DND-41 (cell line): ENCODE data around the gene ARSG.

Source experiments
- ATAC-seq: fragments of 200-7000 bp; cut with Tn5 transposase; 3 replicates; pipeline ENCODE4 v1.9.1; 2021; ENCODE audit warnings: low read depth; ENCODE audit not compliant: insufficient read depth
- DNase-seq: peaks from one replicate; pipeline ENCODE4 v3.0.0-alpha.2; 2020
- H2AFZ ChIP-seq: 2 replicates; pipeline ENCODE4 v1.6.0; 2012; ENCODE audit warnings: low read depth, low read length
- H3K27ac ChIP-seq: 2 replicates; pipeline ENCODE4 v1.5.1; 2012; ENCODE audit warnings: low read length, inconsistent platforms
- H3K27me3 ChIP-seq: fragments of 200-600 bp; sonication (generic); 2 replicates; pipeline ENCODE4 v1.6.0; 2012; ENCODE audit warnings: low read length, mild to moderate bottlenecking, inconsistent platforms; ENCODE audit not compliant: insufficient read depth, poor library complexity
- H3K36me3 ChIP-seq: 2 replicates; pipeline ENCODE4 v1.5.1; 2012; ENCODE audit warnings: low read length, inconsistent platforms; ENCODE audit not compliant: insufficient read depth
- H3K4me1 ChIP-seq: 2 replicates; pipeline ENCODE4 v1.5.1; 2012; ENCODE audit warnings: mild to moderate bottlenecking, low read length; ENCODE audit not compliant: insufficient read depth
- H3K4me2 ChIP-seq: 2 replicates; pipeline ENCODE4 v1.6.0; 2012; ENCODE audit warnings: mild to moderate bottlenecking, moderate library complexity, low read length, inconsistent platforms; ENCODE audit not compliant: insufficient read depth
- H3K4me3 ChIP-seq, 2 experiments: fragments of 200-600 bp in 1 of 2; shearing (Covaris generic) in 1 of 2; 2 replicates each; pipeline ENCODE4 v1.5.1; 2012 to 2016; ENCODE audit warnings: inconsistent platforms in 2 of 2, low read length in 2 of 2, mild to moderate bottlenecking in 2 of 2, low read depth in 1 of 2, moderate library complexity in 1 of 2
- H3K79me2 ChIP-seq: 2 replicates; pipeline ENCODE4 v1.6.0; 2012; ENCODE audit warnings: low read length, inconsistent platforms; ENCODE audit not compliant: insufficient read depth
- H3K9ac ChIP-seq: 2 replicates; pipeline ENCODE4 v1.6.0; 2012; ENCODE audit warnings: low read depth, mild to moderate bottlenecking, inconsistent platforms, low read length, moderate library complexity
- H3K9me3 ChIP-seq: 2 replicates; pipeline ENCODE4 v1.5.1; 2012; ENCODE audit warnings: low read length, moderate library complexity, mild to moderate bottlenecking, inconsistent platforms; ENCODE audit not compliant: insufficient read depth, severe bottlenecking
- H4K20me1 ChIP-seq: 2 replicates; pipeline ENCODE4 v1.6.0; 2012; ENCODE audit warnings: low read length; ENCODE audit not compliant: insufficient read depth
- CTCF ChIP-seq: IDR thresholded peaks from 2 replicates; pipeline ENCODE4 v1.5.1; 2012; ENCODE audit warnings: borderline replicate concordance, low read length, moderate library complexity, mild to moderate bottlenecking; ENCODE audit not compliant: poor library complexity, severe bottlenecking; ENCODE audit errors: extremely low read depth
- EZH2 ChIP-seq: IDR thresholded peaks from 3 replicates; pipeline ENCODE4 v1.6.1; 2012; ENCODE audit warnings: borderline replicate concordance, low read depth, mild to moderate bottlenecking, moderate library complexity, low read length, inconsistent platforms; ENCODE audit not compliant: severe bottlenecking

Gene ARSG

GRCh38 chr17:68440526-68440925, 149.2 kb downstream of the ARSG start:
- H3K79me2 ChIP-seq, result no peaks in the 10 kb centered on the region
- H2AFZ ChIP-seq, result no peak overlapping the region
- DNase-seq (no peak), ATAC-seq (no peak)
- no peaks in the 10 kb centered on the region for H3K9me3 ChIP-seq
- no peaks in the 10 kb centered on the region for H3K36me3 ChIP-seq
- H3K4me2 ChIP-seq, result no peak overlapping the region
- H4K20me1 ChIP-seq, result no peaks in the 10 kb centered on the region
- no peak overlapping the region for H3K9ac ChIP-seq
- peaks cover 30% of the 10 kb centered on the region for H3K4me1 ChIP-seq
- no peak for TF ChIP-seq EZH2
- TF ChIP-seq CTCF, result no peak
- no peak overlapping the region for H3K27ac ChIP-seq
- no peaks in the 10 kb centered on the region for H3K27me3 ChIP-seq
- H3K4me3 ChIP-seq, result no peak overlapping the region

GRCh38 chr17:68441070-68441770, 149.9 kb downstream of the ARSG start:
- Histone ChIP-seq H3K9me3 (no peaks in the 10 kb centered on the region), H3K27ac (no peak overlapping the region), H3K4me2 (no peak overlapping the region), H3K79me2 (no peaks in the 10 kb centered on the region), H4K20me1 (no peaks in the 10 kb centered on the region), H3K9ac (no peak overlapping the region), H3K27me3 (no peaks in the 10 kb centered on the region), H3K4me3 (no peak overlapping the region), H3K4me1 (peaks cover 23% of the 10 kb centered on the region), H2AFZ (no peak overlapping the region), H3K36me3 (no peaks in the 10 kb centered on the region)
- ATAC-seq (no peak), DNase-seq (no peak)
- TF ChIP-seq EZH2 (no peak), CTCF (no peak)

- H3K4me1 ChIP-seq, result no peaks in the 10 kb centered on the region
- no peaks in the 10 kb centered on the region for H3K27me3 ChIP-seq
- no peak overlapping the region for H2AFZ ChIP-seq
- H3K4me2 ChIP-seq, result no peak overlapping the region
- H3K9ac ChIP-seq, result no peak overlapping the region
- H3K9me3 ChIP-seq, result no peaks in the 10 kb centered on the region
- H4K20me1 ChIP-seq, result no peaks in the 10 kb centered on the region
- H3K79me2 ChIP-seq, result no peaks in the 10 kb centered on the region
- H3K4me3 ChIP-seq, result no peak overlapping the region
- ATAC-seq (no peak), DNase-seq (no peak)
- TF ChIP-seq EZH2 (no peak), CTCF (no peak)
- no peak overlapping the region for H3K27ac ChIP-seq
- H3K36me3 ChIP-seq, result no peaks in the 10 kb centered on the region
Measured at GRCh38 chr17:68443972-68444464, 152.7 kb downstream of the ARSG start.
